HEK293 (cell line): Measurements from ENCODE around the gene KCNMB1.

Experiments used
- ATF2 ChIP-seq: fragments of 450-650 bp; formaldehyde crosslinking; IDR thresholded peaks from 2 replicates; pipeline ENCODE4 v1.5.1; 2016; ENCODE audit warnings: missing biosample characterization, missing genetic modification characterization, low read depth
- CTCF ChIP-seq: fragments of 450-650 bp; formaldehyde crosslinking; IDR thresholded peaks from 2 replicates; pipeline ENCODE4 v1.5.1; 2016; ENCODE audit warnings: missing biosample characterization, missing genetic modification characterization
- OVOL3 ChIP-seq: fragments of 450-650 bp; formaldehyde crosslinking; IDR thresholded peaks from 2 replicates; pipeline ENCODE4 v1.5.1; 2016; ENCODE audit warnings: missing biosample characterization, missing genetic modification characterization
- PRDM10 ChIP-seq: fragments of 450-650 bp; formaldehyde crosslinking; IDR thresholded peaks from 2 replicates; pipeline ENCODE4 v1.5.1; 2016; ENCODE audit warnings: missing biosample characterization, missing genetic modification characterization
- REST ChIP-seq: fragments of 450-650 bp; formaldehyde crosslinking; IDR thresholded peaks from 2 replicates; pipeline ENCODE4 v1.5.1; 2016; ENCODE audit warnings: missing biosample characterization, missing genetic modification characterization
- ZBTB10 ChIP-seq: fragments of 450-650 bp; formaldehyde crosslinking; IDR thresholded peaks from 2 replicates; pipeline ENCODE4 v1.5.1; 2016; ENCODE audit warnings: missing biosample characterization, missing genetic modification characterization
- ZFHX2 ChIP-seq: fragments of 450-650 bp; formaldehyde crosslinking; conservative IDR thresholded peaks from 2 replicates; pipeline ENCODE4 v1.5.1; 2016; ENCODE audit warnings: missing biosample characterization, missing genetic modification characterization
- ZNF184 ChIP-seq: fragments of 450-650 bp; IDR thresholded peaks from 2 replicates; pipeline ENCODE4 v1.5.1; 2018; ENCODE audit warnings: missing biosample characterization, mild to moderate bottlenecking, missing genetic modification characterization
- ZNF501 ChIP-seq: fragments of 450-650 bp; formaldehyde crosslinking; IDR thresholded peaks from 2 replicates; pipeline ENCODE4 v1.5.1; 2016; ENCODE audit warnings: missing biosample characterization, missing genetic modification characterization
- ZNF596 ChIP-seq: fragments of 450-650 bp; IDR thresholded peaks from 2 replicates; pipeline ENCODE4 v1.5.0; 2018; ENCODE audit warnings: missing biosample characterization, mild to moderate bottlenecking, missing genetic modification characterization, moderate library complexity
- ZNF629 ChIP-seq: fragments of 450-650 bp; formaldehyde crosslinking; IDR thresholded peaks from 2 replicates; pipeline ENCODE4 v1.5.1; 2017; ENCODE audit warnings: missing biosample characterization, missing genetic modification characterization

GRCh38 chr5:170345971-170346370 lies 43.2 kb downstream of the KCNMB1 start:
- TF ChIP-seq CTCF (tag by site-specific recombination) (no peak), ZNF501 (tag by site-specific recombination) (no peak), PRDM10 (tag by site-specific recombination) (no peak), ZNF596 (no peak), ZFHX2 (tag by site-specific recombination) (no peak), ATF2 (no peak), REST (no peak), ZNF629 (tag by site-specific recombination) (no peak), OVOL3 (tag by site-specific recombination) (no peak), ZBTB10 (no peak), ZNF184 (no peak)
